ENCODE data around the gene ZNF154.

Gene ZNF154

DNA sequence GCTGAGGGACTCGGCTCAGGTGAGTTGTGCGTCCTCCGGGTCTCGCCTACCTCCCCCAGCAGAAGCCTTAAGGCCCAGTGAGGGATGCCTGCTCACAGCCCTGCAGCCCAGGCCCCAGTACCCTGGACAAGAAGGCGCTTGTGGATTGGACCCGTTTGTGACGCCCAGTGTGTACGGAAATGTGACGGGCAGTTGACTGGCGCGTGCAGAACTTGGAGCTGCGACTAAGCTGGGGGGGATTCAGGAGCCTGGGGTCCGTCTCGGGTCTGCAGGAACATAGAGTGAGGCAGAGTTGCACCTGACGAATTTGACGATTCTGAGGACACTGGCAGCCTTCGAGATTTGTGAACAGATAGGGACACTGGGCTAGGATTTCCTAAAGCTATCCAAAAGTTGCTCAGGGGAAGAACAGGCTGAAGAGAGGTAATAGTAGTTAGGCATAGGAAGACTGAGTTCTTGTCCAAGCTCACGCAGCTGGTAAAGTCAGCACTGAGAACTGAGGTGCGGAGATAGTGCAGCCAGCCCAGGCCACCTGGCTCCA, 26.7 kb downstream of the ZNF154 start:
- no peak for DNase-seq (ENCODE audit: extremely low read depth in 1 of 2, low read depth in 1 of 2)

DNA sequence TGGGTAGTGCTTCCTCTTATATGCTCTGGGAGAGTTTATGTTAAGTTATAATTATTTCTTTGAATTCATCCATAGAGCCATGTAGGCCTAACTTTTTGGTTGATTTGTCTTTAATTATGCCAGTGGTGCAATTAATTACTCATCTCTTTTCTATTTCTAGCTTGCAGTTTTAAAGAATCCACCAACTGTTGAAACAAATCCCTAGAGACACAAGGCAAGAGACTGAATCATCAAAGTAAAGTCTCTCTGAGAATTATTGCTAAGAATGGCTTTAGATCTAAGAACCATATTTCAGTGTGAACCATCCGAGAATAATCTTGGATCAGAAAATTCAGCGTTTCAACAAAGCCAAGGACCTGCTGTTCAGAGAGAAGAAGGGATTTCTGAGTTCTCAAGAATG, 33.1 kb downstream of the ZNF154 start:
- DNase-seq (ENCODE audit: extremely low read depth in 1 of 2, low read depth in 1 of 2): no peak

GRCh38 chr19:57672466-57672865, 36.5 kb downstream of the ZNF154 start:
- DNase-seq (ENCODE audit: extremely low read depth in 1 of 2, low read depth in 1 of 2): no peak

- no peak for DNase-seq (ENCODE audit: extremely low read depth in 1 of 2, low read depth in 1 of 2)
Observed at GRCh38 chr19:57671124-57671895, 37.7 kb downstream of the ZNF154 start.

- no peak for DNase-seq (ENCODE audit: extremely low read depth in 1 of 2, low read depth in 1 of 2)
Observed at GRCh38 chr19:57668635-57669034, 40.4 kb downstream of the ZNF154 start, which contains the start of gene ZSCAN4. Gene ZSCAN4 (plus strand): TSS chr19:57668935. CDS start chr19:57676146, 7,211 bp downstream.

GRCh38 chr19:57667228-57667627, 41.8 kb downstream of the ZNF154 start:
- no peak for DNase-seq (ENCODE audit: extremely low read depth in 1 of 2, low read depth in 1 of 2)

DNA sequence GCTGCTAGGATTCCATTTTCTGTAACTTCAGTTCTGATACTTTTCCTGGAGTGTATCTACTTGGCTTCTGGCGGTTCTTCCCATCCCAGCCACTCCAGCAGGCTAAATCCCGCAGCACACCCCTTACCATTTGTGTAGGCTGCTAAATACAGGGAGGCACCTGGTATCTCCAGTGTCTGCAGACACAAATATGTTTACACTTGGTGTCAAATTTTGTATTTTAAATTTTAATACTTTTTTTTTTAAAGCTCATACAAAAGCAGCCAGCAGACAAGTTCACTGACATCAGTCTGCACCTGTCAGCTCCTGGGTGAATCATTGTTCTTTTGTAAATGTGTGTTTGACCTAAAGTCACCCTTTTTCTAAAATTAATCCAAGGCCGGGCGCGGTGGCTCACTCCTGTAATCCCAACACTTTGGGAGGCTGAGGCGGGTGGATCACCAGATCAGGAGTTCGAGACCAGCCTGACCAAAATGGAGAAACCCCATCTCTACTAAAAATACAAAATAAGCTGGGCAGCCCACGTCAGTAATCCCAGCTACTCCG, 43.7 kb downstream of the ZNF154 start:
- DNase-seq (ENCODE audit: extremely low read depth in 1 of 2, low read depth in 1 of 2): no peak

DNA sequence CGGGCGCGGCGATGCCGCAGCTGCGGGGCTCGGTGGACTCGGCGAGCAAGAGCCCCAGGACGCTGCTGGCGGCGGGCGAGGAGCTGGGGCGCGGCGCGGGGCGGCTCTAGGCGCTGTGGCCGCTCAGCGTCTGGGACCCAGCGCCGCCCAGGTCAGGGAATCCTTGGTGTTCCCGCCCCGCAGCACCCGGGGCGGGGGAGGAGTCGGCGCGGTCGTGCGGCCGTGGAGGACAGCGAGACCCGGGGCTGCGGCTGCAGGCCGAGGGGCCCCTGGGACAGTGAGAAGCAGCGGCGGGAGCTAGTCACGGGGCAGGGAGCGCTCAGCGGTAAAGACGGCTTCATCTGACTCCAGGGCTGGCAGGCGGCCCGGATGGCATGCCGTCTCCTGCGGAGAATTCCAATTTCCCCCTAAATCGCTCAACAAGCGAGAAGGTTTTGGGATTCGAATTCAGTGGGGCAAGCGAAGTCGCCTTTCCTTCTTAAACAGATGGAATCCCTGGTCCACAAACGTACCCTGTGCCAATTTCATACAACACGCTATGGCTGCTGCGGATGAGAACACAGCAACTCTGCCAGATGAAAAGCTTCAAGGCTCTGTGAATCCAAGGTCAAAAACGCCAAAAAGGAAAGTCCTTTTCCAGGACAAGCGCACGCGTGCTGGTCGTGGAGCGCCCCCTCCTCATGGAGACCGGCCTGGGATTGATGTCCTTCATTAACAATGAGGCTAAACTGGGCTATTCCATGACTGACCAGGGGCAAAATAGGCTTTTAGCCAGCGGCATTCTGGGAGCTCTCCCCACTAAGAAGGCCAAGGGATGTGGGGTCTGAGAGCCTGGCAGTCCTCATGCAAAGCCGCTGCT, 44.5 kb downstream of the ZNF154 start:
- DNase-seq (ENCODE audit: extremely low read depth in 1 of 2, low read depth in 1 of 2): no peak

- no peak for DNase-seq (ENCODE audit: extremely low read depth in 1 of 2, low read depth in 1 of 2)
Observed at GRCh38 chr19:57656346-57656745, 52.7 kb downstream of the ZNF154 start.

DNA sequence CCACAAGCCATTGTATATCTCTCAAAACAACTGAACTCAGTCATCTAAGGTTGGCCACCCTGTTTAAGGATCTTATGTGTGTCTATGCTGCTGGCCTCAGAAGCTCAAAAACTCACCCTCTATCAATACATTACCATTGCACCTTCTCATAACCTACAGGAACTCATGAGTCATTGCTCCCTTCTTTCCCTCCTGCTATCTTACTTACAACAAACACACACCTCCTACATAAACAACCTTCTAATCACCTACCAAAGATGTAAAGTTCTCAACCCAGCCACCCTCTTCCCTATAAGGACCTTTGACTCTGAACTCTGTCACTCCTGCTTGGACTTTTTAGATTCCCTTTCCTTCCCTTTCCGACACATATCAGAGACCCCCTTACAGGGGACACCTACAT, 53.6 kb downstream of the ZNF154 start:
- DNase-seq (ENCODE audit: extremely low read depth in 1 of 2, low read depth in 1 of 2): no peak

GRCh38 chr19:57653689-57654088, 55.3 kb downstream of the ZNF154 start:
- no peak for DNase-seq (ENCODE audit: extremely low read depth in 1 of 2, low read depth in 1 of 2)

DNA sequence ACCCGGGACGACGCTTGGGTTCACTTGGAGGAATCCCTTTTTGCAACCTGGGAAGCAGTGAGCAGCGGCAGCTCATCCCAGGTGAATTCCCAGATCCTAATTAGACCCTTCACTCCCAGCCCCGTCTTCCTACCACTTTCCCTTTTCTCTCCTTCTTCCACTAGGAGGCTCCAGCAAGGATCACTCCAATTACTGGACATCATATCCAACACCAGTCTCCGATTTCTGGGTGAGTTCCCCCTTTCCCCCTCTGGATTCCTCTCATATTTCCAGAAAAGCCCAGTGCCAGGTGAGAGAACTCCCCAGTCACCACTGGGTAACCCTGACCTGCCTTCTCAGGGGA, 57.4 kb downstream of the ZNF154 start:
- DNase-seq (ENCODE audit: extremely low read depth in 1 of 2, low read depth in 1 of 2): no peak

GRCh38 chr19:57648331-57649003, 60.5 kb downstream of the ZNF154 start:
- DNase-seq (ENCODE audit: extremely low read depth in 1 of 2, low read depth in 1 of 2): no peak

Measured in activated CD8-positive, alpha-beta memory T cell treated with anti-CD3 and anti-CD28 coated beads for 1 hour (primary cell).